BJ (cell line): ENCODE data around the gene PARP8. TPM values are rescaled to one million over a fixed set of nuclear protein-coding genes. Genes with fewer than 3 reads are reported as not detected.
"Not testable (repeated sequence)": the region's sequence is repeated elsewhere in the genome, so short reads cannot be mapped to it uniquely, and the experiment has no call there.

Source experiments
- CTCF ChIA-PET: fragments of 350-600 bp; formaldehyde crosslinking; extraction: SDS; loops from one replicate; lab custom pipeline; 2021; ENCODE audit warnings: antibody characterized with exemption, inconsistent platforms; lab: Yijun Ruan, JAX
- POLR2A ChIA-PET: fragments of 300-600 bp; sonication (Branson Sonifier 250); formaldehyde crosslinking; extraction: SDS; loops from one replicate; lab custom pipeline; 2021; ENCODE audit warnings: antibody characterized with exemption; lab: Charles Lee
- DNase-seq: peaks from one replicate; pipeline ENCODE4 v3.0.0-alpha.2; 2011; ENCODE audit warnings: low read depth
- H3K27me3 ChIP-seq: 2 replicates; pipeline ENCODE4 v1.6.0; 2011; ENCODE audit warnings: low read length; ENCODE audit not compliant: control insufficient read depth, insufficient read depth
- H3K36me3 ChIP-seq: 2 replicates; pipeline ENCODE4 v1.5.1; 2011; ENCODE audit warnings: low read length; ENCODE audit not compliant: control insufficient read depth, insufficient read depth
- H3K4me3 ChIP-seq: 2 replicates; pipeline ENCODE4 v1.5.1; 2011; ENCODE audit warnings: low read depth, mild to moderate bottlenecking, control low read depth, low read length
- polyA plus RNA-seq: library from polyadenylated mRNA; depleted of rRNA; stranded (reverse); fragments of >200 nt; gene quantifications from 2 replicates; pipeline ENCODE4 v1.2.3, GENCODE V29; 2011
- TF ChIP-seq, protein P1 (sequence below): IDR thresholded peaks from 2 replicates; pipeline ENCODE4 v1.5.1; 2011; ENCODE audit warnings: low read depth, mild to moderate bottlenecking, control low read depth, inconsistent platforms, low read length, moderate library complexity; ENCODE audit not compliant: insufficient read depth

The PARP8 gene
- polyA plus RNA-seq, 1 experiment, result 5.0 TPM

DNA sequence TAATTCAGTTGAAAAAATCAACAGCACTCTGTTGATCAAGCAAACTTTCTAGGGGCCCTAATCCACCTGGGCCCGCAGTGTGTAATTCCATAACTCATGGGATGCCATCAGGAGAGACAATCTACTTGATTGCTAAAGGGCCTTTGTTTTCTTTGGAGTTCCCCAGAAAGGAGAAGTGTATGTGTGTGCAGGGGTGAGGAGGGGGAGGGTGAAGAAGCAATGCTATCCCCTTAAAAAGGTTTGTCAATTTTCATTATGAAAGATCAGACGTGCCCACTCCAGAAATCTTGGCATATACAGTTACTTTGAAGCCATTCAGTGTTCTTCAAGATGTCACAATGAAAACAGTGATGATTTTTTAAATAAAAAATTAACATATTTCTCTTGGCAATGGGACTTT lies 6.2 kb downstream of the PARP8 start:
- Histone ChIP-seq H3K4me3 (no peak overlapping the region), H3K27me3 (no peaks in the 10 kb centered on the region), H3K36me3 (no peaks in the 10 kb centered on the region)
- ChIA-PET POLR2A (no interaction called here), CTCF (no interaction called here)
- DNase-seq, result no peak
- TF ChIP-seq, protein P1, sequence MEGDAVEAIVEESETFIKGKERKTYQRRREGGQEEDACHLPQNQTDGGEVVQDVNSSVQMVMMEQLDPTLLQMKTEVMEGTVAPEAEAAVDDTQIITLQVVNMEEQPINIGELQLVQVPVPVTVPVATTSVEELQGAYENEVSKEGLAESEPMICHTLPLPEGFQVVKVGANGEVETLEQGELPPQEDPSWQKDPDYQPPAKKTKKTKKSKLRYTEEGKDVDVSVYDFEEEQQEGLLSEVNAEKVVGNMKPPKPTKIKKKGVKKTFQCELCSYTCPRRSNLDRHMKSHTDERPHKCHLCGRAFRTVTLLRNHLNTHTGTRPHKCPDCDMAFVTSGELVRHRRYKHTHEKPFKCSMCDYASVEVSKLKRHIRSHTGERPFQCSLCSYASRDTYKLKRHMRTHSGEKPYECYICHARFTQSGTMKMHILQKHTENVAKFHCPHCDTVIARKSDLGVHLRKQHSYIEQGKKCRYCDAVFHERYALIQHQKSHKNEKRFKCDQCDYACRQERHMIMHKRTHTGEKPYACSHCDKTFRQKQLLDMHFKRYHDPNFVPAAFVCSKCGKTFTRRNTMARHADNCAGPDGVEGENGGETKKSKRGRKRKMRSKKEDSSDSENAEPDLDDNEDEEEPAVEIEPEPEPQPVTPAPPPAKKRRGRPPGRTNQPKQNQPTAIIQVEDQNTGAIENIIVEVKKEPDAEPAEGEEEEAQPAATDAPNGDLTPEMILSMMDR, result no peak

DNA sequence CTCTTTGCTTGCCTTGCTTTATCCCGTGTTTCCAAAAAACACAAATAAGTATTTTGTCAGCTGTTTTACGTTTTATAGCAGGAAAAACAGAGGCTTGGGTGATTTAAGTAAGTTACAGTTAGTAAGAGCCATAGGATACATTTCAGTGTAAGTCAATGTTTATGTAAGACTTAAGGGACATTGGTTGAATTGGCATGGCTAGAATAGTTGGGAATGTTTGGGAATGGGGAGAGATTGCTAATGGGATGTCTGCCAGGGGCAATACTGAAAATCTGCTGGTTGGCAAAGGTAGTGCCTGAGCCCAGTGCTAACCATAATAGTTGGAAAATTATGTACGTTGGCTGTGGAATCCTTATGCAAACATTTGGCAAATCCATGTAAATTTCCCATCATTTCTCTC lies 7.0 kb downstream of the PARP8 start:
- H3K27me3 ChIP-seq, DNase-seq, CTCF ChIA-PET, H3K4me3 ChIP-seq, POLR2A ChIA-PET, H3K36me3 ChIP-seq: not testable (repeated sequence)

DNA sequence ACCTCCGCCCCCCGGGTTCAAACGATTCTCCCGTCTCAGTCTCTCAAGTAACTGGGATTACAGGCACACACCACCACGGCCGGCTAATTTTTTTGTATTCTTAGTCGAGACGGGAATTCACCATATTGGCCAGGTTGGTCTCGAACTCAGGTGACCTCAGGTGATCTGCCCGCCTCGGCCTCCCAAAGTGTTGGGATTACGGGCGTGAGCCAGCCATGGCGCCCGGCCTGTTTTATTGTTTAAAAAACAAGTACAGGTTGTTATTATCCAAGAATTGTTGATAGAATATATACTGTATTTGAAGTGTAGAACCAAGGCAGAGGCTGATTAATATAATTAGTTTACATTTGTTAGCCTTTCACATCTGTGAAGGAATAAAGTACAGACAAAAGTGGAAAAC lies 8.9 kb downstream of the PARP8 start:
- no peaks in the 10 kb centered on the region for H3K27me3 ChIP-seq
- TF ChIP-seq, protein P1, result no peak
- DNase-seq, result no peak
- POLR2A ChIA-PET, result no interaction called here
- no peaks in the 10 kb centered on the region for H3K36me3 ChIP-seq
- no peak overlapping the region for H3K4me3 ChIP-seq
- CTCF ChIA-PET, result no interaction called here

DNA sequence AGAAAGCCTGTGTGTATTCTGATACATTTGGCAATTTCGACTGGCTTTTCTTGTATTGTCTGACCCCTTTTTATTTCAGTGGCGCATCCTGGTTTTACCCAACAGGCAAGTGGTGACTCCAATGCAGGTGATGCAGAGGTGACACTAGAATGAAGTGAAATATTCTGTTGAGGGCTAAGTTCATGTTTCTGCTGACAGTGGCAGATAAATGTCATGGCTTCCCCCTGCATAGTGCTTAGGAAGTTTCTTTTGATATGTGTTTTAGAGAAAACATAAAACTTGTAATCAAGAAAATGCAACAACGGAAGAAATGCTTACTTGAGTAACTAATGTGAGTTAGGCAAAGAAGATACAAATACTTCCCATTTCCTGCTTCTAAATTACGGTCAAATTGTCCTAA lies 13.1 kb downstream of the PARP8 start:
- DNase-seq, CTCF ChIA-PET, H3K27me3 ChIP-seq, POLR2A ChIA-PET, H3K36me3 ChIP-seq, H3K4me3 ChIP-seq: not testable (repeated sequence)

DNA sequence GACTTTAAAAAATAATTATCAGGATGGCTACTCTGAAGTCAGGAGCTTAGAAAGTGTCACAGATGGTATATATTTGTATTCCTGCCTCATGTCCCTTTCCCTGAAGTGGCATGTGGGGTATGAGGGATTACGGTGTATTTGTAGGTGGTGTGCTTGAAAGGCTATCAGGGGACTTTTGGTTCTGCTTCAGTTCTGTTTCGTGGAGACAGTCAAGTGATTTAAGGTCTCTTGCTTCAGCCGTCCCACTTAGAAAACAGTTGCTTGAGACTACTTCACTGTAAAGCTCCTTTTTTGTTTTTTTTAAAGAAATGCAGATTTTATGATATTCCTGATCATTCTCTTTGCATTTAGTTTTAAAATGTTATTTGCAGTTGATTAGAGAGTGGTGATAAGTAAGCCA lies 18.3 kb downstream of the PARP8 start:
- Histone ChIP-seq H3K27me3 (no peaks in the 10 kb centered on the region), H3K36me3 (no peaks in the 10 kb centered on the region), H3K4me3 (no peak overlapping the region)
- ChIA-PET POLR2A (no interaction called here), CTCF (no interaction called here)
- no peak for DNase-seq
- TF ChIP-seq, protein P1, result no peak

DNA sequence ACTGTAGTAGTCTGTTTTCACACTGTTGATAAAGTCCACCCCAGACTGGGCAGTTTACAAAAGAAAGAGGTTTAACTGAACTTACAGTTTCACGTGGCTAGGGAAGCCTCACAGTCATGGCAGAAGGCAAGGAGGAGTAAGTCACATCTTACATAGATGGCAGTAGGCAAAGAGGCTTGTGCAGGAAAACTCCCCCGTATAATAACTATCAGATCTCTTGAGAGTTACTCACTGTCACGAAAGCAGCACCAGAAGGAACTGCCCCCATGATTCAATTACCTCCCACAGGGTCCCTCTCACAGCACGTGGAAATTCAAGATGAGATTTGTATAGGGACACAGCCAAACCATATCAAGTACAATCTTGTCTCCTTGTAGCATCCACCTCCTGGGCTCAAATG lies 21.1 kb downstream of the PARP8 start:
- ChIA-PET POLR2A (no interaction called here), CTCF (no interaction called here)
- no peak for DNase-seq
- TF ChIP-seq, protein P1, result no peak
- no peaks in the 10 kb centered on the region for H3K27me3 ChIP-seq
- no peaks in the 10 kb centered on the region for H3K36me3 ChIP-seq
- H3K4me3 ChIP-seq, result no peak overlapping the region
